HG03439 (cell line): ENCODE data around the gene ACBD4.
"Not testable (repeated sequence)": the region's sequence is repeated elsewhere in the genome, so short reads cannot be mapped to it uniquely, and the experiment has no call there.

Experiments
- ATAC-seq: cut with Tn5 transposase; IDR thresholded peaks from one replicate; pipeline ENCODE4 v1.9.1; 2021; ENCODE audit warnings: mild to moderate bottlenecking, moderate library complexity; ENCODE audit not compliant: unreplicated experiment

Gene ACBD4

DNA sequence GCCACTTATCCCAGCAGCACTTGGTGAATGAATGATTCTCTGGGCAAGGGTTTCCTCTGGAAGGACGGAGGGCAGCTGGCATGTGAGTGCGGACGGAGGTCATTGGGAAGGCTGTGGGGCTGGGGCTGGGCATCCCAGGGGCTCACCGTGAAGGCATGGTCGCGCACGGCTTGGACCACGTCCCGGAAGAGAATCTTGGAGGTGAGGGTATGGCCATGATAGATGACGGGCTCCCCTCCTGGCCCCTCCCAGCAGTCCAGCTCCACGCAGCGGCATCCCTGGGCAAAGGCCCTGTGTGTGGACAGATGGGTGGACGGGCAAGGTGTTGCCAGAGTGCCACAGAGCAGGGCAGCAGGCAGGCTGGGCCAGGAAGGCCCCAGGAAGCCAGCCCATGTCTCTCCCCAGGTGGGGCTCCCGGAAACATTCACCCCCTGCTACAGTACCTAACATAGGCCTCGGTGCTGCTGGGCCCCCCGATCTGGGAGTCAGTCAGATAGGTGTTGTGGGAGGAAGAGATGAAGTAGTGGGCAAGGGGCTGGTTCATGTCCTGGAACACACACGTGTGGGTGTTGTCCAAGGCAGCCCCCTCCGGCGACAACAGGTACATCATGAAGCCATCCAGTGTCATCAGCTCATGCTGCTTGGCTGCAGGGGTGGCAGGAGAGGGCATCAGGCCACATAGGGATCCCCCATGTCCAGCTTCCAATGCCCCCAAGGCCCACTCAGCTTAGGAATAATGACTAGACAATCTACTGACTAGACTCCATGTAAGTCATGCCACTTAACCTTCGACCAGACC lies 17.4 kb upstream of the ACBD4 start:
- no peak for ATAC-seq

DNA sequence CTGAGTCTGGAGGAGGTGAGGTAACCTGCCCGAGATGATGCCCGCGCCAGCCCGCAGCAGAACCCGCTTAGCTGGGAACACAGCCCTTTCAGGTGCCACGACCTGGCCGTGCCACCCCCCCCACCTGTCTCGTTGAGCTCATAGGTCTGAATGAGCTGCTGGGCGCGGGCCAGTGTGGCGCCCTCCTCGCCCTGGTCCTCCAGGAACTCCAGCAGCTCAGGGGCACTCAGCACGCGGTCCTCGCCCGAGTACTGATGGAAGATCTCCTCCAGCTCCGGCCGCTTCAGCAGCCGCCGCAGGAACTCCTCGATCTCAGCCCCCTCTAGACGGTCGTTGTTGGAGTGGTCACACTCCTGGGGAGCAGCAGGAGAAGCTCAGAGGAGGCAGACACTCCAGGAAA lies 16.8 kb upstream of the ACBD4 start:
- ATAC-seq = no peak

- ATAC-seq = no peak
These were observed 15.5 kb upstream of the ACBD4 start for GRCh38 chr17:45119964-45120363.

GRCh38 chr17:45120558-45120957 lies 14.9 kb upstream of the ACBD4 start:
- no peak for ATAC-seq

DNA sequence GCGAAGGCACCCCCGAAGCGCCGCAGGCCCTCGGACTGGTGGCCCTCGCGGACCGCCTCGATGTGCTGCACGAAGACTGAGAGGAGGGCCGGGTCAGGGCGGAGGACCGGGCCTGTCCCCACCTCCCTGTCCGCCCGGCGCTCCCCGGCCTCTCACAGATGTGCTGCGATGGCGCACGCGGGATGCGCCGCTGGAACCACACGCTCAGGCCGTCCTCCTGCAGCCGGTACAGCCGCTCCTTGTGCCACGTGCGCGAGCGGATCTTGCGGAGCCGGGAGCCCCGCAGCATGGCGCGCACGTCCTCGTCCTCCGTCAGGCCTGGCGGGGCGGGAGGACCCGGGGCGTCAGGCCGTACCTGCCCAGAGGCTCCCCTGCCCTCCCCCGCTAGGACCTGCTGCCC lies 14.4 kb upstream of the ACBD4 start:
- no peak for ATAC-seq

GRCh38 chr17:45123076-45123770 lies 12.3 kb upstream of the ACBD4 start:
- ATAC-seq = no peak

GRCh38 chr17:45123930-45124796 lies 11.3 kb upstream of the ACBD4 start:
- no peak for ATAC-seq

- ATAC-seq = not testable (repeated sequence)
These were observed 10.7 kb upstream of the ACBD4 start for GRCh38 chr17:45124797-45125122.

- ATAC-seq = no peak
These were observed 10.0 kb upstream of the ACBD4 start for GRCh38 chr17:45125509-45125908.

DNA sequence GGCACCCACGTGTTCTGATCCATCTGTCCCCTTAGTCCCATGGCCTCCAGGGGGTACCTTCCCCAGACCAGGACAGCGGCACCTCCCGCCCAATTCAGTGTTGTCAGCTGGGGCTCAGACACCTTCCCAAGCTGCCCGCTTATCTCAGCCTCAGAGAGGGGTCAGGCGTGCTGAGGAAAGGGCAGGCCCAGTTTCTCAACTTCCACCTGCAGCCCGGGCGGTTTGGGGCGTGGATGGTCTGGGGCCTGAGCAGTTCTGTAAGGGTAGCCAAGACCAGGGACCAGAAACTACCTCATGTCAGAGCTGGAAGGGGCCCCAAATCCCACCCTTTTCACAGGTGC lies 8.3 kb upstream of the ACBD4 start:
- no peak for ATAC-seq

DNA sequence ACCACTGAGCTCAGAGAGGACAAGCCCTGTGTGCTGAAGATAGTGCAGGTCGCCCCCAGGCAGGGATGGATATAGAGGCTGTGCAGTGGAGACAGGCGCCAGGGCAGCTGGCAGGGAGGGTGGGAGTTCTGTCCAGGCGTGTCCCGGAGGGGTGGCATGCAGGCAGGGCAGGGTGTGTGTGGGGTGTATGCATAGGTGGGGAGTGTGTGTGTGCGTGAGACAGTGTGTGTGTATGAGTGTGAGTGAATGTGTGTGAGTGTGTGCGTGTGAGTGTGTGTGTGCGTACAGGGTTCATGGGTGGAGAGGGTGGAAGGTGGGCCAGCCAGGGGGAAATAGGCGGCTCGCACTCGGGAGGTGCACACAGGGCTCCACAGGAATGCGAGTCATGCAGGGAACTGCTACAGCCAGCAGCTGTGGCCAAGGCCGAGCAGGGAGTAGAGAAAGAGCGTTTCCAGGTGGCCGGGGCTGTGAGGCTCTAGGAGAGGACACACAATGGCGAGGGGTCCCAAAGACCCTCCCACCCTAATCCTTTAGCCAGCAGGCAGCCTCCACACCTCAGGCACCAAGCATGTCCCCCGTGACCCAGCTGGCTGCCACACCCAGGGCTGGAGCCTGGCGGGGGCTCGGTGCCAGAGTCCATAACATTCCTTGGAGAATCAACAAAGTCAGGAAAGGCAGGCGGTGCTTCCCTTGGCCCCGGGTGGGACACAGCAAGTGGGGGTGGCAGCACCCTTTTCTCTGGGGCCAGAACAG lies 7.8 kb upstream of the ACBD4 start:
- ATAC-seq = no peak

GRCh38 chr17:45128331-45128730 lies 7.2 kb upstream of the ACBD4 start:
- ATAC-seq = no peak

GRCh38 chr17:45128989-45129388 lies 6.5 kb upstream of the ACBD4 start:
- ATAC-seq = no peak

DNA sequence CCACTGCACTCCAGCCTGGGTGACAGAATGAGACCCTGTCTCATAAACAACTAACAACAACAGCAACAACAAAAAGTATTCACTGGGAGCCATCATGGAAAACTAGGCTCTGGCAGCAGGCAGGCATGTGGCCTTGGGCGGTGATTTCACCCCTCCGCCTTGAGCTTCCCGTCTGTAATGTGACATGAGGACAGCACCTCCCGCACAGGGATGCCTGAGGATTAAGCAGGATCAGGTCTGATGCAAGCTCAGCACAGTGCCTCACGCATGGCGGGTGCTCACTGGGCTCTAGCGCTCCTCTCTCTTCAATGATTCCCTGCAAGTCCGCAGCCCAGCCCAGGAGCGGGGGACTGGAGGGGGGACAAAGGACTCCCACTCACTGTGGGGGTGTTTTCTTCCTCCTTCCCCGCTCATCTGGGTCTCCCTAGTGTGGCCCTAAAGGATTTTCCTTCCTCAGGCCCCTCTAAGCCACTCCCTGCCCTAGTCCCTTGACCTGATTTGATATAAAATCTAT lies 6.0 kb upstream of the ACBD4 start:
- no peak for ATAC-seq

- no peak for ATAC-seq
These were observed 5.4 kb upstream of the ACBD4 start for GRCh38 chr17:45129940-45130680.

- ATAC-seq = no peak
These were observed 4.5 kb upstream of the ACBD4 start for GRCh38 chr17:45130681-45131615.

DNA sequence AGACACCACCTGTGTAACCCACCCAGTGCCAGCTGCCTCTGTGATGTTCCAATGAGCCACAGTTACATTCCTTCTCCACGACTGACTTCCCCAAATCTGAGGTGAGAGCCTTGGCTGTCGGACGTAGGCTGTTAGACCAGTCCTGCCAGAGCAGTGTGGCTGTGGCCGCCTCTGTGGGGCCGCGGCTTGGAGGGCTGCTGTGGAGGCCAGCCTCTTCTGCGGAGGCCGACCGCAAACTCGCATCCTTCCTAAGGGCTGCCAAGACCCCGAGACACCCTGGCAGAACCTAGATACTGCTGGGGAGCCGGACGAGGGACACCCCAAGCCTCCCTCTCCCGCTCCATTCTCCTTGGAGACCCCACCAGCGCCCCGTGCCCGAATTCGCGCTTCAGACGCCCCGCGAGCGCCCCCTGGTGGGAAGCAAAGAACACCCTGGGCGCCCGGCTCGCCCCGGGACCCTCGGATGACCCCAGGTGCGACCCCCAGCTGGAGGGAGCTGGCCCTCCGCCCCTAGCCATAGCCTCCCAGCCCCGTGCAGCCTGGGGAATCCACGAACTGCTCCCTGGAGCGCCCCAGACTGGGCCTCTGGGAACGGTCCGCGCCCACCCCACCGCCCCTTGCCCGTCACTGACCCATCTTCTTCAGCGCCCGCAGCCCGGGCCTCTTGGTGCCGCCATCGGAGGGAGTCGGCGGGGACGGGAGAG lies 3.7 kb upstream of the ACBD4 start:
- ATAC-seq = no peak

- ATAC-seq = no peak
These were observed 3.2 kb upstream of the ACBD4 start, which contains the start of gene PLCD3 for GRCh38 chr17:45132320-45132571. Gene PLCD3 (minus strand): TSS chr17:45132515. CDS start chr17:45132410, 105 bp downstream.
